HG02973 (cell line): ENCODE results near the gene AP5Z1.

Experiments used
- ATAC-seq: cut with Tn5 transposase; IDR thresholded peaks from one replicate; pipeline ENCODE4 v1.9.1; 2021; ENCODE audit warnings: moderate library complexity; ENCODE audit not compliant: unreplicated experiment

Gene AP5Z1

DNA sequence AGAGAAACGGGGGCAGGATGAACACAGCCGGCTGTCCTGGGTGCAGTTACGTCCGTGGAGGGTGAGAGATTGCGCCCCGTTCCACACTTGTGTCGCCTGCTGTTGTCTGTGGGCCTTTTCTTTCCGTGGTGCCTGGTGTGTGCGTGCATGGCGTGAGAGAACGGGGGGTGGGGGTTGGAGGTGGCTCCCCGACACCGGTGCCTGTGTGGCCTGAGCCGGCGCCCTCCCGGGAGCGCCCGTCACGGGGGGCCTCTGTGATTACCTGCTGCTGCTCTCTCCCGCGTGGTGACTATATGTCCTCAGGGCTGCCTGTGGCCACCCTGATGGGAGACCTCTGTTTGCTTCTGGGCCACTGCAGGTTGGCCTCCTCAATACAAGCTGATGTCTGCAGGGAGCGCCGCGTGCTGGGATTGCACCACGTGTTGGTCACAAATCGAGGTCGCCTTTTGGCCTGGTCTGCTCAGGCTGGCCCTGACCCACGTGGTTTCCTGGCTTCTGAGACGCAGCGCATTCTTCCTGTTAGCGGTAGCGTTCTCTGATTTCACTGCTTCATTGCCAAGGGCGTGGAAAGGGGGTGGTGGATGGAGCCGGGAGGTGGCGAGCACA, 10.9 kb upstream of the AP5Z1 start:
- ATAC-seq, result no peak

DNA sequence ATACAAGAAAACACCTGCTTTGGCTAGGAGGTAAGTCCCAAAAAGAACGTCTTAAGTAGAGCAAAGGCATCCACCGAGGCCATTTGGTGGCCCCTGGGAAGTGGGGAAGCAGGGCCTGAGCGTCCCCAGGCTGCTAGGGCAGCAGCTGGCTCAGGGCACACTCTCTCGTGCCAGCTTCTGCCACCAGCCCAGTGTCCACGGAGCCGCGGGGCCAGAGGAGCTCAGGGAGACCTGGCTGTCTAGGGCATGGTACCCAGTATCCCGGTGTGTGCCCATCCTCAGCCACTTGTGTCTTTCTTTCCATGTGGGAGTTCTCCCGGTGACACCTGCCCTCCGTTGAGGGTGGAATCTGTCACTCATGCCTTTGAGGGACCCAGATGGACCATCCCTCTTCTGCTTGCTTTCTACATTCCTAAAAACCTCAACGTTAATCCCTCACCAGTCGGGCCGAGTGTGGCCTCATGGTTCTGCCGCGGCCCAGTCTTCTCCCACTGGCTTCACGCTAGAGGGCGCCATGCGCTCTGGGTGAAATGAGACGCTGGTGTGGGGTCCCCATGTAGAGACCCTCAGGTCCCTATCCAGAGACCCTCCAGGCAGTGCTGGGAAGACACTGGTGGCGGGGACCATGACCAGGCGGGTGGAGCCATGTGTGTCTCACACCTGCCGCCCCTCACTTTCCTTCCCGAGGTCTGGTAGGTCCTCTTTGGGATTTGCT, 9.5 kb upstream of the AP5Z1 start:
- no peak for ATAC-seq

DNA sequence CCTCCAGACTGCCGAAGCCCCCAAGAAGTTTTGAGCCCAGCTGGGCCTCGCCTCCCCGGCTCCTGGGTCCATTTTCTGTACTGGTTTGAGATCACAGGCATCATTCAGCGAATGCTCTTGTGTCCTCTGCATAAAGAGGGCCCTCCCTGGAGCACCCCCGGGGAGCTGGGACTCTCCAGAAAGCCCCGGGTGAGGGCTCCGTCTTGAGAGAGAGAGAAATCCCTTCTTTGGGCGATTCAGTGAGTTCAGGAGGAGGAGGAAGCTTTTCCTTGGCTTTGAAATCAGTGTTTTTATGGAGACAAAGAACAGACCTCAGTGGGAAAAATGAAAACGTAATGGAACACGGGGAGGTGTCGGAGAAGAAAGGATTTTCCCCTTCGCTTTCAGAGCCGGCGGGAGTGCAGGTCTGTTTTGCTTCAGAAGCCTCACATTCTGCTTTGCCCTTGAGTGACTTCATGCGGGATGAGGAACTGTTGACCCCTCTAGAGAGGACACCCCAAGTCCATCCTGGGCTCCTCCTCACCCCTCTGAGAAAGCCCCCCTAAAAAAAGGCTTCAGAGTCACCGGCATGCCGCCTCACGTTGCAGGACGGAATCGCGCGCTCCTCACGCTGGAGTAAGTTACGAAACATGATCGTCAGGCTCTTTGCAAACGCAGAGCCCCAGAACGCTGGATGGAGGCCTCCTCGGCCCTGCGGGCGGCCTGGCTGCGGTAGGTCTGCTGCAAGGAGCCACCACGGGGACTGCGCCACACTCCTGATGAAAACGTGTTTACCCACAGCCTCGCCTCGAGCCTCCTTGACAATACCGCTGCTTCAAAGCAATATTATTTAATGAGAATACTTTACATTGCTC, 8.5 kb upstream of the AP5Z1 start:
- no peak for ATAC-seq

DNA sequence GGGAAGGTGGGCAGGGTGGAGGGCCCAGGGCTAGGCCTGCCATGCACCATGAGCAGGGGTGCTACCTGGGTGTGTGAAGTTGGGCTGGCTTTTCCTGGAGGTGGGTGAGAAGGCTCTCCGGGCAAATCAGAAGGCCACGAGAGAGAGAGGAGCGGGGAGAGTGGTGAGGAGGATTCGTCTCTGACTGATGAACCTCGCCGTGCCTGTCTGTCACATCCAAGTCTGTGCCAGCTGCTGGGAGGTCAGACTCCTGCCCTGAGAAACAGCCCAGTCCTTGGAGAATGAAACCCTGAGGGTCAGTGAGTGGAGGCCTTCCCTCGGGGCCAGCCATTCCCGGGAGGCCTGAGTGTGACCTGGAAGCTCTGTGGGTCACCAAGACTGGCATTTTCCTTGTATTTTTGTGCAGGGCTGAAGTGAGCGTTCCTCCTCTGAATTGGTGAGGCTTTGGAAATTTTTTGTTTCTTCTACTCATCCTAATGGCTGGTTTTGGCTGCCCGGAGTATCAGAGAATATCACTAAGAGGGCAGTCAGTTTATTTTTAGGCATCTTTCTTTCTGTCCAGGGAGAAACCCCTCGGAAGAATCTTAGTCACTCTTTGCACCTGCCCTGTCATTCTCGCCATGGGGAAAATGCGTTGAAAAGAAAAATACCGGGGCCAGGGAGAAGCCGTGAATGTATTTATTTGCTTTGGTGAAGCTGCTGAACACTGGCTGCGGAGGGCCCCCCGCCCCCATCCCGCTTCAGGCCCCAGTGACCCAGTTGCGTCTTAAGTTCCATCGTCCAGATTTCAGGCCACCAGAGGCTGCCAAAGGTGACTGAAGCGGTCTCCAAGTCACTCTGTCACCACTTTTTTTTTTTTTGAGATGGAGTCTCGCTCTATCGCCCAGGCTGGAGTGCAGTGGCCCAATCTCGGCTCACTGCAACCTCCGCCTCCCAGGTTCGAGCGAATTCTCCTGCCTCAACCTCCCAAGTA, 6.5 kb upstream of the AP5Z1 start:
- ATAC-seq, result no peak

DNA sequence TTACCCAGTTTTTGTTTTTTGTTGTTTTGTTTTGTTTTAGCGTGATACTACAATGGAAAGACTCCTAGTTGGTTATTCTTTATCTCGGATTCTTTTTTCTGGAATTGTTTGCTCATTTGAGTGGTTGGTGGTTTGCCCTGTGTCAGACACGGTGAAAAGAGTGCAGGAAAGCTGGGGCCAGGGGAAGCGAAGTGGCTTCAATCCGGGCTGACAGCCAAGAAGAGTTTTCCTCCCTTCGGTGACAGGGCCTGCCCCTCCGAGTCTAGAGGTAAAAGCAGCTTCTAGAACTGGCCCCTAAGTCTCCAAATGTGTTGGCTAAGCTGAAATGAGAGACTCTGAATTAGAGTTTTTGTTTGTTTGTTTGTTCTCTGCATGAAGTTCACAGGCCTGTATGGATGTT, 5.7 kb upstream of the AP5Z1 start:
- no peak for ATAC-seq

DNA sequence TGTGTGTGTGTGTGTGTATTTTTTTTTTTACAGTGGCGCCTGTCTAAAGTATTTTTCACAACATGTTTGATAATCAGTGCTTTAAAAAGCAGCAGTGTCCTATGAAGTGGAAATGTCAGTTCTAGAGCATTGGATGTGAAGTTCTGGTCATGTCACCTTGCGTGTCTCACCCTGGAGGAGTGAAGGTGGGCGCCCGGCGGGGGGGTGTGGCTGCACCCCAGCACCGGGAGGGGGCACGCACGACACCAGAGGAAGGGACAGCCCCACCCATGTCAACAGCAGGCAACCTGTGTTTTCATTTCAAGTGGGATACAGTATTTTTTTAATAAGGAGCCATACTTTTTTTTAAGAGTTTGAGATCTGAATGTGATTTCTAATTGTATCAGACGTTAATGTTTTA, 4.5 kb upstream of the AP5Z1 start:
- no peak for ATAC-seq

DNA sequence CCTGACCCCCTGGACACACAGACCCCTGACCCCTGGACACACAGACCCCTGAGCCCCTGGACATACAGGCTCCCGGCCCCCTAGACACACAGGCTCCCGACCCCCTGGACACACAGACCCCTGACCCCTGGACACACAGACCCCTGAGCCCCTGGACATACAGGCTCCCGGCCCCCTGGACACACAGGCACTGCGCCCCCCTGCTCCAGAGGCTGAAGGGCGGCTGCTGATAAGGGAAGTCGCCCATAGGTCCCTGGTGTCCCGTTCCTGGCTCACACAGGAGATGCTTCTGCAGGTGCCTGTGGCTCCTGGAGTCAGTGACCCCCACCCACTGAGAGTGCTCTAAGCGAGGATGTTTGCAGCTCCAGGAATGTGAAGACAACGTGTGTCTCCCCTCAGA, 3.7 kb upstream of the AP5Z1 start:
- no peak for ATAC-seq

DNA sequence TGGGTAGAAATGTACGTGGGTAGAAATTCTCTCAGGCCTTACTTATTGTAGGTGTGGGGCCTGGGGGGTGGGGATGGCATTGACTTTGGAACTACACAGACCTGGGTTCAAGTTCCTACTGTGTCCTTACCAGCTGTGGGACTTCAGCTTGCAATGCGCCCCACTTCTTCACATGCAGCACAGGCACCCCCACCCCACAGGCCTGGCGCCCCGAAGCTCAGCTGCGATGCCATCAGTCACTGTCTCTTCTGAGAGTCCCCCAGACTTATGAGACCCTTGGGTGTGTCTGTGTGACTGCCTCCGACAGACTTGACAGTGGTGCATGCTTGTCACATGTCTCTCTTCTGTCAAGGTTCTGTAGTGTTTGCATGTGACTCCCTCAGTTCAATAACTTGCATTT, 3.1 kb upstream of the AP5Z1 start:
- ATAC-seq, result no peak

DNA sequence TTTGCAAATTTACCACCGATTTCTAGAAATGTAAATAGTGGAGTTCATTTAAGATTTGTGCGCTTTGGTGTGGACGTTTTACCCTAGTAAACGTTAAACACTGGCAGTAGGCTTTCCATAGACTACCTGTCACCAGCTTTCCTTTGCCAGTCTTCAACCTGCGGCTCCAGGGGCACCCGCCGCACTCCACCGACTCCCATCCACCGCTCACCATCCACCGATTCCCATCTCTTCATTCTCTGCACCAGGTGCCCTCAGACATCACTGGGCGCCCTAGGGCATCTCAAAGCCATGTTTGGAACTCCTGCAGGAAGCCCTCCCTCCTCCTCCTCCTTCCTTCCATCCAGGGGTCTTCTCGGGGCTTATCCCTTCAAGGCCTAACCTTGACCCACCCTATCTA, 1.4 kb upstream of the AP5Z1 start:
- ATAC-seq, result no peak

DNA sequence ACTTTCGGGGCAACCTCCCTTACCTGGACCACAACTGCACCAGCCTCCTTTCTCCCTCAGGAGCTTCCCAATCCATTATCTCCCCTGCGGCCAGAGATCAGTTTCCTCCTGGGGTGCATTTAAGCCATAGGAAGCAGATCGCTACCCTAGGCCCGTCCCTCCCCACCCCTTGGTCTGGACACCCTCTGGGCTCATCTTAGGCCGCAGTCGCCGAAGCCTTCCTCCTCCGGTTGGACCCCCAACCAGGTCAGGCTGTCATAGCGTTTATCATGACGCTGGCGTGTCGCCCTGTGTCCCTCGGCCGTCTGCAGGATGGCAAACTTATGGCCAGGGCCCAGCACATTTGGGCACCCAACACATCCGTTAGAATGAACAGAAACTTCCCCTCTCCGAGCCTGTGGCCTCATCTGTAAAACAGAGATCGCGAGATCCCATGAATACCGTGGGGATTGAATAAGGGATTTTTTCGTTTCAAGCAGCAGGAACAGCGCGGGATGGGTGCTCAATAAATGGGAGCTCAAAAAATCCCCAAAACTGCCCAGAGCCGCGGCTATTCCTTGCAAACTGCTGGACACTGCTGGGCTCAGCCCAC, 669 bp upstream of the AP5Z1 start:
- ATAC-seq, result peak; percentile 37

DNA sequence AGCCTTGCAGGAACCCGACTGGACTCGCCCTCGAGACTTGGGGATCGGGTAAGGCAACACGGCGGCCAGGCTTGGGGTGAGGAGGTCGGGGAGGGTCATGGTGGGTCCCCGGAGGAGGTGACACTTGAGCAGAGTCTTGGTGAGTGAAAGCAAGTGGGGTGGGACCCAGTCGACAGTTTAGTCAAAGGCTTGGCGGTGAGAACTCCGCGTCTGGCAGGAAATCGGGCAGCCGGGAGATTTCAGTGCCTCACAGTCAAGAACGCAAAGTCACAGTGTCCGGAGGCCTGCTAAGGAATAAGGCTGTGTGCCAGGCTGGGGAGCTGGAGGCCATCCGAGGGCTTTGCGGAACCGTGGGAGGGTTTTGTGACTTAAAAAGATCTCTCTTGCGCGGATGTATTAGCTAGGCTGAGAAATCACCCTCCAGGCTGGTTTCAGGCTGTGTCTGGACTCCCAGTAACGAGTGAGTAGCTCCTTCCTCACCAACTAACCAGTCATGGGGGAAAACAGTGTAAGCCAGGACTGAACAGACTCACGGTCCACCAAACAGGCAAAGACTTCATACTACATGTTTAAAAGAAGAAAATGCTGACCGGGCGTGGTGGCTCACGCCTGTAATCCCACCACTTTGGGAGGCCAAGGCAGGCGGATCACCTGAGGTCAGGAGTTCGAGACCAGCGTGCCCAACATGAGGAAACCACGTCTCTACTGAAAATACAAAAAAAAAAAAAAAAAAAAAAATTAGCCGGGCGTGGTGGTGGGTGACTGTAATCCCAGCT, 613 bp downstream of the AP5Z1 start:
- ATAC-seq, result peak; percentile 3

DNA sequence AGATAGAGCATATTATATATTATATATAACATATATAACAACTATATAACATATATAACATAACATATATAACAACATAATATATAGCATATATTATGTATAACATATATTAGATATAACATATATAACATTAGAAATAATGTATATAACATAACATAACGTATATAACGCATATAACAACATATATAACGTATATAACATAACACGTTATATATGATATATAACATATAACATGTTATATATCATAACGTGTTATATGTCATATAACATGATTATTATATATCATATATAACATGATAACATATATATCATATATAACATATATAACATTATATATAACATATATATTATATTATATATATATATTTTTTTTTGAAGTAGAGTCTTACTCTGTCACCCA, 3.7 kb downstream of the AP5Z1 start:
- no peak for ATAC-seq

DNA sequence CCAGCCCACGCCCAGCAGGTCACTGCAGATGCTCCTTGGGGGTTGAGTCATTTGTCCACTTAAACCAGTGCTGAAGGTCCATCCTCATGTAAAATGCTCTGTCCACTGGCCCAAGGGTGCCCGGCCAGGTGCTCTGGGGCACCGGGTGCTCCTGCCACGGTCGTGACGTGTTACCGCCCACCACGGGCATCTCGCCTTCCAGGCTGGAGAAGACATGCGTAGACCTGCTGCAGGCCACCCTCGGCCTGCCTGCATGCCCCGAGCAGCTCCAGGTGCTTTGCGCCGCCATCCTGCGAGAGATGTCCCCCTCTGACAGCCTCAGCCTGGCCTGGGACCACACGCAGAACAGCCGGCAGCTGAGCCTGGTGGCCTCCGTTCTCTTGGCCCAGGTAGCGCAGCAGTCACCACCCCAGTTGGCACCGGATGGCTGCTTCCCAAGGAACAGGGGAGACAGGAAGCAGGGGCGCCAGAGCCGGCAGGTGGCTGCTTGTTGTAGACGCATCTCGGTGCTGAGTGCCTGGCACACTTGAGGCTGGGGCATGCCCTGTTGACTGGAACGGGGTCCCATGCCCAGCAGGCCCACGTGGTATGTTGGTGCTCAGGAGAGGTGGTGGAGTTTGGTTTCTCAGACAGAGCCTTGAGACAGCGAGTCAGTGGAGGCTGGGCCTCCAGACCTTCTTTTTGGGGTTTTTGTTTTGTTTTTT, 6.1 kb downstream of the AP5Z1 start:
- ATAC-seq, result no peak

DNA sequence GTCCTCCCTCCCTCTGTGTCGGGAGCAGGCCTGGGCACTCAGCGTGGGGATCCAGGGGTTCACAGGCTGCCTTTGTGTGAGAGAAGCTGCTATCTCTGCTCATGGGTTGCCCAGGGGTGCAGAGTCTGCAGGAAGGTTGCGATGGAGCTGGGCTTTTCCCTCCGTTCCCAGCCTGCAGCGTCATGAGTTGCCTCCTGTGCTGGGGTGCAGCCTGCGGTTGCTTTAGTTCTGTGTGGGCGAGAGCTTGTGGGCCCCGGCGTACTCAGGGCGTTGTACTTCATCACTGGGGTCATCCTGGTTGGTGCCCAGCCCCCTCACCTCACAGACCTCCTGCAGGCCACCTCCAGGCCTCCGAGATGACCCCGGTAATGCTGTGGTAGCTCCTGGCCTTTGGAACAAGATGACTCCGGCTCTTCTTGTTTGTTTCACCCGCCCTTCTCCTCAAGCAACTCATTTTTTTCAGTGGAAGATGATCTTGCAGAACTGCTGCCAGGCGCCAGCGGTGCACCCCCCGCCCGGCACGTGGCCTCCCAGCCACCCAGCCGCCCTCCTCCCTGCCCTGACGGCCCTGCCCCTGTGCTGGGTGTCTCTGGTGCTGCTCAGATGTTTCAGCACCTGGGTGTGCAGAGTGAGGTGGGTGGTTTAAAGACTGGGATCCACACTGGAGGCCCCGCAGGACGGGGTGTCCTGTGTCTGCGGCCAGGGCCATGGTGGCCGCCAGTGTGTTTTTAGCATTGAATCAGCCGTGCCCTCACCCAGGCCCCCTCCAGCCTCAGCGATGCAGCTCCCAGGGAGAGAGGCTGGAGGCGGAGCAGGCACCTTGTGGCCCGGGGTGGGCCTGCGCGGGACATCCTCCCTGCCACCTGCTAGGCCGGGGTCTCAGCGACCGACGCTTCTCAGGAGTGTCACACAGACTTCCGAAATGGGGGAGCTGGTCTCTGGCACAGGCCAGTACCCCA, 7.2 kb downstream of the AP5Z1 start:
- ATAC-seq, result no peak

DNA sequence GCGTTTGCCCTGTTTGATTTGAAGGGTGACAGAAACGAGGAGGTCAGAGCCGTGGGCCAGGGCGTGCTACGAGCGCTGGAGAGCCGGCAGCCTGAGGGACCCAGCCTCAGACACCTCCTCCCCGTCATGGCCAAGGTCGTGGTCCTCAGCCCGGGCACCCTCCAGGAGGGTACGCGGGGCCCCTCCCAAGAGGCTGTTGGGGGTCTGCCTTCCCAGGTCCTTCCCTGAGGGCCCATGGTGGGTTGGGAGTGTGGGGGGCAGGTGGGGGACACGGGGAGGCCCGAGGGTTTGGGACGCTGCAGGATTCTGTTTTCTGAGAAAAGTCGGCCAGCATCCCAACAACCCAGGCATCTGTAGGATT, 7.8 kb downstream of the AP5Z1 start:
- ATAC-seq, result no peak

DNA sequence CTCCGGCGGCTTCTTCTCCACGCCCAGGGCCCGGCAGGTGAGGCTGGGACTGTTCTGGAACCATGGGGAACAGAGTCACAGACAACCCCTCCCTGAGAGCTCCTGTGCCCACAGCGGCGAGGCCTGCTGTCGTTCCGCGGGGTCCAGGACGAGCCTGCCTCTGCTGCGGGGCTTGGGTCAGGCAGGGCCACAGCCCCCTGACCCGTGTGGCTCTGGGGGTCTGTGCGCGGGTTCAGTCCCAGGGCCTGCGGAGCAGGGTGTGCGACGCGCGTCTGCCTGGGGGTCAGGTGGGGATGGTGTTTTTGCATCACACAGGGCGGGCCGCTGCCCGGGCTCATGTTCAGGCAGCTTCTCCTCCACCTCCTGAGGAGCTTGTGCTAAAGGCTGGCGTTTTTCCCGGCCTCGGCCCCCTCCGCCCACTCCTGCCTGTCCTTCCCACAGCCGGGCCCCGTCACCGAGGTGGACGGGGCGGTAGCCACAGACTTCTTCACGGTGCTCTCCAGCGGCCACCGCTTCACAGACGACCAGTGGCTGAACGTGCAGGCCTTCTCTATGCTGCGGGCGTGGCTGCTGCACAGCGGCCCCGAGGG, 8.4 kb downstream of the AP5Z1 start:
- ATAC-seq, result no peak

DNA sequence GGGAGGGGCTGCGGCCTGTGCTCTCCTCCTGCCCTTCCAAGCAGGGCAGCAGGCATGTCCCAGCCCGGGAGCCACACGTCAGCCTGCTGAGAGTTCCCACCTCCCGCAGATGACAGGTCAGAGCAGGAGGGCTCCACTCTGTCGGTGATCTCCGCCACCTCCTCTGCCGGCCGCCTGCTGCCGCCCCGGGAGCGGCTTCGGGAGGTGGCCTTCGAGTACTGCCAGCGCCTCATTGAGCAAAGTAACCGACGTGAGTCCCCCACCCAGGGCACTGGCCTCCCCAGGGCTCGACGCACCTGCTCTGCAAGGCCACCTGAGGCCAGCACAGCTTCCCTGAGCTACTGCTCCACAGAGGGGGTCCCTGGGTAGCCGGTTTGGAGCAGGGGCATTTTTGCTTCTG, 9.4 kb downstream of the AP5Z1 start:
- no peak for ATAC-seq

DNA sequence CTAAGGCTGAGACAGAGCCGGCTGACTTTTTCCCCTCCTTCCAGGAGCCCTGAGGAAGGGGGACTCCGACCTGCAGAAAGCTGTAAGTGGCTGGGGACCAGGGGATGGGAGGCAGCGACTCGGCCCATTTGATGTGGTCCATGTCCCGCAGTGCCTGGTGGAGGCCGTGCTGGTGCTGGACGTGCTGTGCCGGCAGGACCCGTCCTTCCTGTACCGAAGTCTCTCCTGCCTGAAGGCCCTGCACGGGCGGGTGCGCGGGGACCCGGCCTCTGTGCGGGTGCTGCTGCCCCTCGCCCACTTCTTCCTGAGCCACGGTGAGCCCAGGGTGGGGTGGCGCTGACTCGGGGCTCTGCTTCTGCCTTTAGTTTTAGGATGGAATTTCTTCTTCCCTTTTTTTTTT, 9.9 kb downstream of the AP5Z1 start:
- ATAC-seq, result no peak
